ENCODE results near the gene SLC34A1.

SLC34A1 gene

GRCh38 chr5:177433658-177434217 is 49.5 kb downstream of the SLC34A1 start:
- DNase-seq, result no peak

GRCh38 chr5:177434437-177434836 is 50.2 kb downstream of the SLC34A1 start:
- DNase-seq, result no peak

GRCh38 chr5:177434942-177435738 is 50.9 kb downstream of the SLC34A1 start:
- DNase-seq, result no peak

- DNase-seq, result no peak
These were observed 51.8 kb downstream of the SLC34A1 start for GRCh38 chr5:177435847-177436536.

- DNase-seq, result no peak
These were observed 53.4 kb downstream of the SLC34A1 start for GRCh38 chr5:177437623-177438022.

GRCh38 chr5:177438468-177438867 is 54.2 kb downstream of the SLC34A1 start:
- DNase-seq, result no peak

GRCh38 chr5:177439518-177440053 is 55.4 kb downstream of the SLC34A1 start:
- no peak for DNase-seq

GRCh38 chr5:177440211-177440989 is 56.2 kb downstream of the SLC34A1 start:
- DNase-seq, result no peak

- no peak for DNase-seq
These were observed 57.0 kb downstream of the SLC34A1 start for GRCh38 chr5:177440990-177441780.

GRCh38 chr5:177442066-177442826 is 58.0 kb downstream of the SLC34A1 start:
- DNase-seq, result no peak

- no peak for DNase-seq
These were observed 59.1 kb downstream of the SLC34A1 start for GRCh38 chr5:177443144-177443983.

- no peak for DNase-seq
These were observed 60.1 kb downstream of the SLC34A1 start for GRCh38 chr5:177444106-177445051.

GRCh38 chr5:177445052-177445916 is 61.0 kb downstream of the SLC34A1 start:
- no peak for DNase-seq

- peak; percentile 31 for DNase-seq
These were observed 61.6 kb downstream of the SLC34A1 start for GRCh38 chr5:177445917-177446199.

GRCh38 chr5:177446200-177447065 is 62.2 kb downstream of the SLC34A1 start, which contains the start of gene PRR7:
TSS of gene PRR7 (plus strand) at chr5:177446814. CDS start at chr5:177455068, 8,254 bp downstream.
- peak; percentile 72 for DNase-seq

GRCh38 chr5:177447066-177447610 is 62.9 kb downstream of the SLC34A1 start:
- peak; percentile 80 for DNase-seq

Measured in left hindlimb (tissue), 1 donor.